DOHH2 (cell line): Measurements from ENCODE around the gene FLCN.

ENCODE experiments used
- EZH2phosphoT487 ChIP-seq: fragments of 200-600 bp; sonication (generic); IDR thresholded peaks from 2 replicates; pipeline ENCODE4 v1.6.1; 2017; ENCODE audit warnings: borderline replicate concordance, mild to moderate bottlenecking, antibody characterized with exemption, low read length, moderate library complexity, mixed read lengths
- TF ChIP-seq, protein P1 (sequence below): fragments of 200-600 bp; sonication (generic); IDR thresholded peaks from one replicate; pipeline ENCODE4 v1.5.1; 2014; ENCODE audit warnings: antibody characterized with exemption, mild to moderate bottlenecking, low read depth, low read length; ENCODE audit not compliant: poor library complexity, severe bottlenecking

DNA sequence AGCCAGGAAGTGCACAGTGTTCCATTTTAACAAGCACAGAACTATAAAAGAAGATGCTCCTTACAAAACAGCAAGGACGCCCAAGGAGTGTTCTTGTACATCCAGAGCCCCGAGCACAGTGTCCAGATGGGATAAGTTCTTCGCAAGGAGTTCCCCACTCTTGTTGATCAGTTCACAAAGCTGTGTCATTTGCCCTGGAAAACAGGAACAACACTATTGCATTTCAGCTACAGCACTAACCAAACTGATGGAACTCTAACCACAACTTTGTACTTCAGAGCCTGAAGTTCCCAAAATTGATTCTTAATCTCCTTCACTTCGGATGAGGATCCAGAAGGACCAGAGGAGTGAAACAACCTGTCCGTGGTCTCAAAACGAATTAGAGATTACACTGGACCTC lies 39.0 kb upstream of the FLCN start:
- TF ChIP-seq, protein P1, sequence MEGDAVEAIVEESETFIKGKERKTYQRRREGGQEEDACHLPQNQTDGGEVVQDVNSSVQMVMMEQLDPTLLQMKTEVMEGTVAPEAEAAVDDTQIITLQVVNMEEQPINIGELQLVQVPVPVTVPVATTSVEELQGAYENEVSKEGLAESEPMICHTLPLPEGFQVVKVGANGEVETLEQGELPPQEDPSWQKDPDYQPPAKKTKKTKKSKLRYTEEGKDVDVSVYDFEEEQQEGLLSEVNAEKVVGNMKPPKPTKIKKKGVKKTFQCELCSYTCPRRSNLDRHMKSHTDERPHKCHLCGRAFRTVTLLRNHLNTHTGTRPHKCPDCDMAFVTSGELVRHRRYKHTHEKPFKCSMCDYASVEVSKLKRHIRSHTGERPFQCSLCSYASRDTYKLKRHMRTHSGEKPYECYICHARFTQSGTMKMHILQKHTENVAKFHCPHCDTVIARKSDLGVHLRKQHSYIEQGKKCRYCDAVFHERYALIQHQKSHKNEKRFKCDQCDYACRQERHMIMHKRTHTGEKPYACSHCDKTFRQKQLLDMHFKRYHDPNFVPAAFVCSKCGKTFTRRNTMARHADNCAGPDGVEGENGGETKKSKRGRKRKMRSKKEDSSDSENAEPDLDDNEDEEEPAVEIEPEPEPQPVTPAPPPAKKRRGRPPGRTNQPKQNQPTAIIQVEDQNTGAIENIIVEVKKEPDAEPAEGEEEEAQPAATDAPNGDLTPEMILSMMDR: no peak
- TF ChIP-seq EZH2phosphoT487: no peak
